Activated CD4-positive, alpha-beta T cell treated with anti-CD3 and anti-CD28 coated beads, Interleukin-2, Interleukin-4, amounts not matched to agents 100 ng/mL and 50 ng/mL, durations not matched to agents 16 hours and 8 hours (primary cell): Measurements from ENCODE around the gene CLHC1.
"Not testable (repeated sequence)": the region's sequence is repeated elsewhere in the genome, so short reads cannot be mapped to it uniquely, and the experiment has no call there.

Experiments
- DNase-seq: peaks from one replicate; pipeline ENCODE4 v3.0.0-alpha.2; 2020; ENCODE audit warnings: low spot score

Gene CLHC1

DNA sequence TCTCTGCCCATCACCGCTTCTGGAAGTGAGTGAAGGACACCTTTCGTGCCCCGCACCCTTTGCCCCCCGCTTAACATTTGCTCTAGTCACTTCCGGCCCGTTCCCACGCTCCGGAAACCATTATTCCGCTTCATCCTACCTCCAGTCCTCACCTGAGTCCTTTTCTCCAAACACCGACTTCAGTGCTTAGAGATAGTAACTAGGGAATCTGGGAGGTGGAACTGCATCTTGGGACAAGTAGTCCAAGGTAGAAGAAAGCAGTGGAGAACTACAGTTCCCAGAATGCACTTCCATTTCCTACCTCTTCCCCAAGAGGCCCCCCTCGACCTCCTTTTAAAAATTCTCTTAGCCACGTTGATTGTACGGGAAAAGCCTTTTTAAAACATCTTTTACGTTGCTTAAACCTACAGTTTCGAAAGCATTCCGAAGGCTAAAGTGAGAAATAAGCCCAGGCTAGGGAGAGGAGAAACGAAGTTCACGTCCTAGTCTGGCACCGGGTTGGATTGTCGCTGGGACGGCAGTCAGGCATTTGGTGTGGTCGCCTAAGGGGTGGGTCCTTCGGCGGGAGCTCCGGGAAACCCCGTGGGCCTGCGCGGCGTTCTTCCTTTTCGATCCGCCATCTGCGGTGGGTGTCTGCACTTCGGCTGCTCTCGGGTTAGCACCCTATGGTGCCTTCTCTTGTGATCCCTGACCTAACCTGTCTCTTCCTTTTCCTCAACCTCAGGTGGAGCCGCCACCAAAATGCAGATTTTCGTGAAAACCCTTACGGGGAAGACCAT, at the start of gene CLHC1, which contains the start of gene RPS27A:
CLHC1 (minus strand) TSS at position 210 of the 779 bp plus-strand sequence. CDS start 9,882 bp downstream, outside the sequence.
RPS27A (plus strand) TSS at position 605 of the 779 bp plus-strand sequence; CDS start at position 742, 137 bp downstream.
- DNase-seq = peak; percentile 93

DNA sequence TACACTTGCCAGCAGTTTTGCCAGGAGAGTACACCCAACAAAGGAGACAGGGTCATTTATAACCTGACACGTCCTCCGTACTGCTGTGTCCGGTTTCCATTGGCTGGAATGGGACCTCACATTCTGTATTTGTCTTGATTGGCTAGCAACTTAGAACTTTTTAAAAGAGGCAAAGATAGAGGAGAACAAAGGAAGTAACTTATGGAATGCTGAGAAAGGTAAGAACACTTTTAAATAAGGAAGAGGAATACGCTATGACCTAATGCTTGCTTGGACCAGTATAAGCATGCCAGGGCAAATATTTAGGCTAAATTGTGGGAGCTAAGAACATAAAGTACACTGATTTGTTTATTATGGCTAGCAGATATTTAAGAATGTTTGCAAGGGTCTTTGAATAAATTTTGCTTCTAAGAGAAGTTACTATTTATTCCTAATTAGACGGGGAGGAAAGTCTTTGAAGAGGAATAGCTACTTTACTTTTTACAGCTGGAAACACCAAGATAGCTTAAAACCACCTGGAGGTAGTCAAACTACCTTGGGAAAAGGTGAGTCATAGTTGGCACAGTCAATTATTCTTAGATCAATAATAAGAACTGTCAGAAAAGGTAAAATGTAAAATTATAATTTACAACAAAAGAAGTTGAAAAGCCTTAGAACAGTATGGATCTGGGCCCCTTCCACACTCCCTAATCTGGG, 48.9 kb upstream of the CLHC1 start:
- DNase-seq = not testable (repeated sequence)

DNA sequence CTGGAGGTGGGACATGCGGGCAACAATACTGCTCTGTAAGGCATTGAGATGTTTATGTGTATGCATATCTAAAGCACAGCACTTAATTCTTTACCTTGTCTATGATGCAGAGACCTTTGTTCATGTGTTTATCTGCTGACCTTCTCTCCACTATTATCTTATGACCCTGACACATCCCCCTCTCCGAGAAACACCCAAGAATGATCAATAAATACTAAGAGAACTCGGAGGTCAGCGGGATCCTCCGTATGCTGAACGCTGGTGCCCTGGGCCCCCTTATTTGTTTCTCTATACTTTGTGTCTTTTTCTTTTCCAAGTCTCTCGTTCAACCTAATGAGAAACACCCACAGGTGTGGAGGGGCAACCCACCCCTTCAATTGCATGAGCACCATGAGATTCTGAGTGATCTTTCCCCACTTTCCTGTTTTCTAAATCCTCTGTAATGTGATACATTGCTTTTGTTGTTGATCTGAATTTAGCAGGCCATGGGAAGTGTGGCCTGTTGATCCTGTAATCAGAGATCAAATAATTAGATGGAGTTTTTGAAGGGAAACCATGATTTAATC, 47.8 kb upstream of the CLHC1 start:
- DNase-seq = not testable (repeated sequence)

DNA sequence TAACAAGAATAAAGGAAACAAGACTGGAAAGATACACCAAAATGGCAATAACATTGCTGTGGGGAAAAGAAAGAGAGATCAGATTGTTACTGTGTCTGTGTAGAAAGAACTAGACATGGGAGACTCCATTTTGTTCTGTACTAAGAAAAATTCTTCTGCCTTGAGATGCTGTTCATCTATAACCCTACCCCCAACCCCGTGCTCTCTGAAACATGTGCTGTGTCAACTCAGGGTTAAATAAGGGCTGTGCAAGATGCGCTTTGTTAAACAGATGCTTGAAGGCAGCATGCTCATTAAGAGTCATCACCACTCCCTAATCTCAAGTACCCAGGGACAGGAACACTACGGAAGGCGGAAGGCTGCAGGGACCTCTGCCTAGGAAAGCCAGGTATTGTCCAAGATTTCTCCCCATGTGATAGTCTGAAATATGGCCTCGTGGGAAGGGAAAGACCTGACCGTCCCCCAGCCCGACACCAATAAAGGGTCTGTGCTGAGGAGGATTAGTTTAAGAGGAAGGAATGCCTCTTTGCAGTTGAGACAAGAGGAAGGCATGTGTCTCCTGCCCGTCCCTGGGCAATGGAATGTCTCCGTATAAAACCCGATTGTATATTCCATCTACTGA, 47.2 kb upstream of the CLHC1 start:
- DNase-seq = not testable (repeated sequence)

DNA sequence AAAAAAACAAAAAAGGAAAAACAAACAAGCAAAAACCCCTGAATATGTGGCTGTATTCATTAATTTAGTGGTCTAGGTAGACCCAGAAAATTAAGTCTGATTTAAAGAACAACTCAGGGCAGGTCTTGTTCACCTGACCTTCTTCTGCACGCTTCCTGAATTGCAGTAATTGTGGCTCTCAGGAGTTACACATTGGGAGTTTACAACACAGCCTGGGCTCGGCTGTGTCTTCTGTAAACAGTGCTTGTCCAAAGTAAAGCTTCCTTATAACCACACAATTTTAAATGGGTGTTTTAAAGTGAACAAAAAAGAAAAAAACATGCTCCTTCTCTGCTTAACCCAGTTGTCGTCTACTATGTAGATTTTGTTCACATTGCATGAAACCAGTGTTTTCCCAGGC, 45.2 kb upstream of the CLHC1 start:
- no peak for DNase-seq

DNA sequence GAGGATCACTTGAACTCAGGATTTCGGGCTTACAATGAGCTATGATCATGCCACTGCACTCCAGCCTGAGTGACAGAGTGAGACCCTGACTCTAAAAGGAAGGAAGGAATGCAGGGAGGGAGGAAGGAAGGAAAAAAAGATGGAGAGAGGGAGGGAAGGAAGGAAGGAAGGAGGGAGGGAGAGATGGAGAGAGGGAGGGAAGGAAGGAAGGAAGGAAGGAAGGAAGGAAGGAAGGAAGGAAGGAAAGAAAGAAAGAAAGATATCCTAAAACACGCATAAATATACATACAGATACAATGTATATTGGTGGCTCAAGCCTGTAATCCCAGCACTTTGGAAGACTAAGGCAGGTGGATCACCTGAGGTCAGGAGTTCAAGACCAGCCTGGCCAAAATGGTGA, 42.3 kb upstream of the CLHC1 start:
- not testable (repeated sequence) for DNase-seq

DNA sequence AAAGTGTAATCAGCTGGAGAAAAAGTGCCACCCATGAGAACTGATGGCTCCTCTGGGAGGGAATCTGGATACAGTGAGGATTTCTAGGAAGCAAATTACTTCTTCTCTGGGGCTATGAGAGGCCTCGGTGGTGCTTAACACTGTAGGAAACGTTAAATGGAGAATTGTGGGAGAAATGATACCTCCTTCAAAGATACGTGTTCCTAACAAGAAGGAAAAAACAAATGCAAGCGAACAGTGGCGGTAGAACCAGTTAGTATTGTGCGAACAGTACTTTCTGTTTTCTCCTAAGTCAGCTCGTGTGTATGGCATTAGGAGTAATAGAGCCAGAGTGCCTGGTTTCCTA, 37.5 kb upstream of the CLHC1 start:
- no peak for DNase-seq

DNA sequence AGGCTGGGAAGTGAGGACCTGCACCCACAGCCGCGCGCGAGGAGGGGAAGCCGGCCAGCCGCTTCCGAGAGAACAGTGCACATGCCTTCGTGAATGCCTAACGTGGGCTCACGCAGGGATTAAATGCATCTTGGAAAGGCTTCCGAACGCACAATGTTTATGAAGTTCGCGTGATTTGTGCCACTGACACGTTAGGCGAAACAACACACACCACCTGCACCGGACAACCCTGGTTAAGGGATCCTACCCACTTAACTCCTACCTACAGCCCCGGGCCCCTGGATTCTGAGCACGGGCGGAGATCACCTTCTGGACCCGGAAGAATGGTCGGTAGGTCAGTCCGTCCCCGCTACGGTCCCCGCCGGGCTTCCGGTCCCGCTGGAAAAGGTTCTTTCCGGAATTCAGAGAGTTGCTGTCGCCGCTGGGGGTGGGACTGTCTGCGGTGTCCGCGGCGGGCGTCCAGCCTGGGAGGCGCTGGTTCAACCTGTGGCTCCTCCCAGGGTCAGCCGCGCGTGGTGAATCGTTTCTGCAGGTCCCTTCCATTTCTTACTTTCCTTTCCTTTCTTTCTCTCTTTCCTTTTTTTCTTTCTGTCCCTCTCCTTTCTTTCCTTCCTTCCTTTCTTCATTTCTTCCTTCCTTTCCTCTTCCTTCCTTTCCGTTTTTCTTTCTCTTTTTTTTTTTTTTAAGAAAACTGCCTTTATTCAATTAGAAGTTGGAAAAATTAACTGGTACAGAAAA, 37.0 kb upstream of the CLHC1 start, which contains the start of gene MTIF2:
MTIF2 (minus strand) TSS at position 325 of the 738 bp plus-strand sequence. CDS start 5,373 bp downstream, outside the sequence.
- peak; percentile 94 for DNase-seq

DNA sequence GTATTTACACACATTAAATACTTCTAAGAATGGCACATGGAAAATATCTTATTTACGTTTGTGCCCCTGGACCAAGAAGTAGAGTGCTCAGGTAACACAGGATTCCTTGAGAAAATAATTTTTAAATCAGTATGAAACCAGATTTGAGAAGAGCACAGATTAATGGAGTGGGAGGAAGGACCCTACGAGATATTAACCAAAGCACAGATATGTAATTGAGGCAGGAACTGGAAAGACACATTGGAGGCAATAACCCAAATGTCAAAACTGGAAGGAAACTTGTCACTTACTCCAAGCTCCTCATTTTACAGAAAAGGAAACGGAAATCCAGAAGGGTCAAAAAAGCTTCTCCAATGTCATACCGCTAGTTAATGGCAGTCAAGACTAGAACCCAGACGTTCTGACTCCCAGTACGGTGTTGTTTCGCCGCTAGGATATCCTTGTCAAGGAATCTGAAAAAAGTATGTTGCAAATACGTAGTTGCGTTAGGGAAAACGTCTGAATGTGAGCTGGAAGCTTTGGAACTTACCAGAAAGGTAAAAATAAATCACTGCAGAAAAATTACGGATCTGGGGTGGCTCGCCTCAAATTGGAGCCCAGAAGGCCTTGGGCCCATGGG, 36.3 kb upstream of the CLHC1 start:
- peak; percentile 17 for DNase-seq

DNA sequence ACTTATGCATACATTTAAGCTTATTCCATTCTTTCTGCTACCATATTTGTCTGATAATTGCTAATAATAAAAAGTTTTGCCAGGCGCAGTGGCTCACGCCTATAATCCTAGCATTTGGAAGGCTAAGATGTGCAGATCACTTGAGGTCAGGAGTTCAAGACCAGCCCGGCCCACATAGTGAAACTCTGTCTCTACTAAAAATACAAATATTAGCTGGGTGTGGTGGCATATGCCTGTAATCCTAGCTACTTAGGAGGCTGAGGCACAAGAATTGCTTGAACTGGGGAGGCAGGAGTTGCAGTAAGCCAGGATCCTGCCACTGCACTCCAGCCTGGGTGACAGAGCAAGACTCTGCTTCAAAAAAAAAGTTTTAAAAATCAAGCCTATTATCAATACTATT, 27.5 kb upstream of the CLHC1 start:
- not testable (repeated sequence) for DNase-seq

DNA sequence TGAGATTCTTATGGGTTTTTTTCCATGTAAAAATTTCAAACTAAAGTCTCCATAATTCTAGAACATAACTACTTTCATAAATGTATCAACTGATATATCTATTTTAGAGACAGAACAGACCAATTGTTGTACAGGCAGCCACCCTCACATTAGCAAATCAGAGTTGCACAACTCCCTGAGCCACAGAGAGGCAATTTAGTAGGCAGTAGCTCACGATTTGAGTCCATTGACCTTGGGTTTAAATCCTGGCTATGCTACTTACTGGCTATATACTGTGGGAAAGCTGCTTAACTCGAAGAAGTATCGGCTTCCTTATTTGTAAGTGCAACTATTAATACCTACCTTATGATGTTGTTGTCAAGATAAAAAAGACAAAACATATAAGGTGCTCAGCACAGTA, 20.7 kb upstream of the CLHC1 start:
- no peak for DNase-seq

DNA sequence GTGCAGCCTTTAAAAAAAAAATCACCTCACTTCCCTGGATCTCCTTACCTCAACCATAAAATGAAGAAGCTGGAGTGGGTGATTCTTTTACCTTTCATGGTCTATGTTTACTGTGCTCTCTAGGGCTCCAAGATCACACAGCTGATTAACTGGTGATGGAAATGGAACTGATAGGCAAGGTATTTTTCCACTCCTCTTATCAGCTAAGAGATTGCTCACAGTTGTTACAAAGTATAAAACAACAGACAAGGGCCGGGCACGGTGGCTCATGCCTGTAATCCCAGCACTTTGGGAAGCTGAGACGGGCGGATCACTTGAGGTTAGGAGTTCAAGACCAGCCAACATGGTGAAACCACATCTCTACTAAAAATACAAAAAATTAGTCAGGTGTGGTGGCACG, 14.9 kb upstream of the CLHC1 start:
- DNase-seq = no peak

DNA sequence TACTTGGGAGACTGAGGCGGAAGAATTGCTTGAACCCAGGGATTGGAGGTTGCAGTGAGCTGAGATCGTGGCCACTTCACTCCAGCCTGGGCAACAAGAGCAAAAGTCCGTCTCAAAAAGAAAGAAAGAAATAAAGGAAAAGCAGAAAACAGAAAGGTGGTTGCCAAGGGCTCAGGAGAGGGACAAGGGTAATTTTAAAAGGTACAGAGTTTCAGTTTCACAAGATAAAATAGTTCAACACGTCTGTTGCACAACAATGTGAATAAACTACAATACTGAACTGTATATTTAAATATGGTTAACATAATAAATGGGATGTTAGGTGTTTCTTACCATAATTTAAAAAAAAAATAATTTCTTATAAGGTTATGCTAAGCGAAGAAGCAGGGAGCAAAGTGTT, 13.3 kb upstream of the CLHC1 start:
- DNase-seq = no peak

DNA sequence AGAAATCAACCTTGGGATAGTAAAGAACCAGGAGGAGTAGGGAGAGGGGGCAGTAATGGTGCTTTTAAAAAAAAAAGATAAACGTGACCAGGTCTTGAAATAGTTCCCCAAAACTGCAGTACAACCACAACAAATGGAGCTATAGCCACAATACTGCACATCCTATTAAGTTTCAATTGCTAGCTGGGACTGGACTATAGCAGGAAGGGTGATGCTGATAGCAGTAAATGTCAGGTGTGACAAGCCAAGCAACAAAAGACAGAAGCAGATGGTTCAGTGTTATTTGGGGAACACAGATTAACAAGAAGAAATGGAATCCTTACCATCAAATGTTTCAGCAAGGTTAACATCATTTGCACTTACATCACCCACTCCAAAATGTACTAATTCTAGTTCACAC, 10.5 kb upstream of the CLHC1 start:
- no peak for DNase-seq

DNA sequence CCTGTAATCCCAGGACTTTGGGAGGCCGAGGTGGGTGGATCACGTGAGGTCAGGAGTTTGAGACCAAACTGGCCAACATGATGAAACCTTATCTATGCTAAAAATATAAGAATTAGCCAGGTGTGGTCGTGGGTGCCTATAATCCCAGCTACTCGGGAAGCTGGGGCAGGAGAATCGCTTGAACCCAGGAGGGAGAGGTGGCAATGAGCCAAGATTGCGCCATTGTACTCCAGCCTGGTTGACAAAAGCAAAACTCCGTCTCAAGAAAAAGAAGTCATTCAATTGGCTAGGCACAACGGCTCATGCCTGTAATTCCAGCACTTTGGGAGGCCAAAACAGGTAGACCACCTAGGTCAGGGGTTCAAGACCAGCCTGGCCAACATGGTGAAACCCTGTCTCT, 9.5 kb upstream of the CLHC1 start:
- DNase-seq = not testable (repeated sequence)

DNA sequence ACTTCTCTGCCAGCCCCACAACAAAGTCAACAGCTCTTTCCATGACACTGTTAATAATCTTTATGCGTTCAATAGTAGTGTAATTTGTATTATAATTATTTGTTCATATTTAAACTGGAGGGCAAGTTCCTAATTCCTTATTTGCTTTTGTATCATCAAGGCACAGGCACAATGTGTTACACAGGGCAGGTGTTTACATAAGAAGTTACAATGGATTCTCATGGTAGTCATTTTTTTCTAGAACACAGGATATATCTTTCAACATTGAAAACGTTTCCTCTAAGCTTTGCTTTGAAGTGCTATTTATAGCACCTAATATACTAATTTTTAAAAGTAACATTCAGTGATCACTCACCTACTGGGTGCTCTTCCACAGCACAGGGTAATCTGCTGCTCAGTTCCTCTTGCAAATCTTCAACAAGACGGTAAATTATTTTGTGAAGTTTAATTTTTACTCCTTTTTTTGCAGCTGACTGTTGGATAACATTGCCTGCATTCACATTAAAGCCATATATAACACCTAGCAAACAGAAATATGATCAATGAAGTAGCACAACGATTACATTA, 7.6 kb upstream of the CLHC1 start:
- no peak for DNase-seq

DNA sequence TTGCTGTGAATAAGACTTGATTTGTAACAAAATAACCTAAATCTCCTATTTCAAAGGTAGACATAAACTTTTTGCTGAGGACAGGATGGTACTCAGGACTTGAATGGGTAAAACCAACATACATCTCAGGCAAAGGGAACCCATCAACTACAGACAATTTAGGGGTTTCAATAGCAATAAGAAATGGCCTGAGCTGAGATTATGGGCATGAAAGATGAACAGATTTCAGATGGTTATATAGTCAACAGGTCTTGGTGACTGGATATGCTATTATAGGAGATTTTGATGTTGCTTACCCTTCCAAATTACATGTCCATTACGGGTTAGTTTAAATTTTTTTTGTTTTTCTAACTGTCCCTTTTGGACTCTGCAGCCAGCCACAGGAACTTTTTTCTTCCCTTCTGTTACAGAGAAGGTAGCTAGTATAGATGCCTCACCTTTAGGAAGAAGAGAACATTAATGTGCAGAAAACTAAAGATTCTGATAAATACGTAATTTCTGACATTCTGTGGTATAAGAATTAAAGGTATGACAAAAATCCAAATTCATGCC, 5.0 kb upstream of the CLHC1 start:
- no peak for DNase-seq

DNA sequence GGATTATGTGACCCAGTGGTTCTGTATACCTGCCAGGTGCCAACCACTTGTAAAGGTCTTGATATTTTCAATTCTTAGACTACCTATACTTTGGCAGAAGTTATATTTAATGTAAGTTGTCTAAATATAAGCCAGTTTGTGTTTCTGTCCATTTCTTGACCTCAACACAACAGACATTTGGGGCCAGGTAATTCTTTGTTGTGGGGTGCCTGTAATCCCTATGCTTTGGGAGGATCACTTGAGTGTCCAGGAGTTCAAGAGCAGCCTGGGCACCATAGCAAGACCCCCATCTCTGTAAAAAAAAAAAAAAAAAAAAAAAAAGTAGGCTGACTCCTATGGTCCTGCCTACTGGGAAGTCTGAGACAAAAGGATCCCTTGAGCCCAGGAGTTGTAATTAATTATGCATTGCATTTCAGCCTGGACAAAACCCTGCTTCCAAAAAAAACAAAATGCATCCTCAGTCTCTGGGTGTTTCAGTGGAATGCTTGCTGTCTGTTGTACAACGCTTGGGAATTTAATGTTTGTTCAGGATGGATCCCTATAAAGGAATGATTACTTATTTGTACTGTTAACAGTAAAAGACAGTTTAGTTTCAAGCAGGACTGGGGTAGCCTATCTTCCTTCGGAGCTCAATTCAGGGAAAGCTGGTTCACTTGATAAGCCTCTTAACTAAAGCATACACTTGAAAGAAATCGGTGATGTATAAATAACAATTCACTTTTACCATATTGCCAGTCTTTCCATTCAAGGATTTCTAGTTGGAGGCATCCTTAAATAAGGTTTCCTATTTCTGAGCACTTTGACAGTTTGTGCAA, 3.8 kb upstream of the CLHC1 start:
- no peak for DNase-seq

DNA sequence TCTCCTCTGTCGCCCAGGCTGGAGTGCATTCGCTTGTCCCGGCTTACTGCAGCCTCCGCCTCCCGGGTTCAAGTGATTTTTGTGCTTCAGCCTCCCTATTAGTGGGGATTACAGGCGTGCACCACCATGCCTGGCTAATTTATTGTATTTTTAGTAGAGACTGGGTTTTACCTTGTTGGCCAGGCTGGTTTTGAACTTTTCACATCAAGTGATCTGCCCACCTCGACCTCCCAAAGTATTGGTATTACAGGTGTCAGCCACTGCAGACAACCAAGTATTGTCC, 1.5 kb upstream of the CLHC1 start:
- DNase-seq = no peak
